ENCODE results near the gene PALLD.
"Not testable (repeated sequence)": the region's sequence is repeated elsewhere in the genome, so short reads cannot be mapped to it uniquely, and the experiment has no call there.

Gene PALLD

GRCh38 chr4:168498251-168498650 lies 1.4 kb downstream of the PALLD start:
- no peak for DNase-seq

- DNase-seq: no peak
These were observed 2.4 kb downstream of the PALLD start for GRCh38 chr4:168499241-168499640.

GRCh38 chr4:168501407-168501806 lies 4.6 kb downstream of the PALLD start:
- no peak for DNase-seq

- no peak for DNase-seq
These were observed 6.0 kb downstream of the PALLD start for GRCh38 chr4:168502861-168503260.

- no peak for DNase-seq
These were observed 7.0 kb downstream of the PALLD start for GRCh38 chr4:168503652-168504362.

GRCh38 chr4:168504526-168504925 lies 7.7 kb downstream of the PALLD start:
- no peak for DNase-seq

GRCh38 chr4:168506014-168506413 lies 9.2 kb downstream of the PALLD start:
- no peak for DNase-seq

GRCh38 chr4:168507178-168507815 lies 10.4 kb downstream of the PALLD start:
- DNase-seq: no peak

GRCh38 chr4:168508683-168509082 lies 11.8 kb downstream of the PALLD start:
- DNase-seq: no peak

GRCh38 chr4:168509786-168510185 lies 12.9 kb downstream of the PALLD start:
- no peak for DNase-seq

- no peak for DNase-seq
These were observed 15.1 kb downstream of the PALLD start for GRCh38 chr4:168511780-168512489.

- DNase-seq: not testable (repeated sequence)
These were observed 17.0 kb downstream of the PALLD start for GRCh38 chr4:168513826-168514225.

- DNase-seq: peak; percentile 66
These were observed 17.5 kb downstream of the PALLD start for GRCh38 chr4:168514249-168514852.

- DNase-seq: no peak
These were observed 18.6 kb downstream of the PALLD start for GRCh38 chr4:168515222-168516011.

- no peak for DNase-seq
These were observed 20.0 kb downstream of the PALLD start for GRCh38 chr4:168516841-168517240.

GRCh38 chr4:168519576-168519975 lies 22.7 kb downstream of the PALLD start:
- no peak for DNase-seq

GRCh38 chr4:168521721-168522120 lies 24.9 kb downstream of the PALLD start:
- DNase-seq: no peak

- no peak for DNase-seq
These were observed 25.5 kb downstream of the PALLD start for GRCh38 chr4:168522356-168522755.

- no peak for DNase-seq
These were observed 26.1 kb downstream of the PALLD start for GRCh38 chr4:168522829-168523489.

- DNase-seq: no peak
These were observed 27.2 kb downstream of the PALLD start for GRCh38 chr4:168524006-168524405.

GRCh38 chr4:168524897-168525296 lies 28.0 kb downstream of the PALLD start:
- no peak for DNase-seq

- DNase-seq: no peak
These were observed 30.7 kb downstream of the PALLD start for GRCh38 chr4:168527560-168527959.
